RKO (cell line): ENCODE results near the gene RNF152.

Experiments
- DNase-seq: peaks from one replicate; pipeline ENCODE4 v3.0.0-alpha.2; 2016; ENCODE audit warnings: low spot score

RNF152 gene, protein sequence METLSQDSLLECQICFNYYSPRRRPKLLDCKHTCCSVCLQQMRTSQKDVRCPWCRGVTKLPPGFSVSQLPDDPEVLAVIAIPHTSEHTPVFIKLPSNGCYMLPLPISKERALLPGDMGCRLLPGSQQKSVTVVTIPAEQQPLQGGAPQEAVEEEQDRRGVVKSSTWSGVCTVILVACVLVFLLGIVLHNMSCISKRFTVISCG

DNA sequence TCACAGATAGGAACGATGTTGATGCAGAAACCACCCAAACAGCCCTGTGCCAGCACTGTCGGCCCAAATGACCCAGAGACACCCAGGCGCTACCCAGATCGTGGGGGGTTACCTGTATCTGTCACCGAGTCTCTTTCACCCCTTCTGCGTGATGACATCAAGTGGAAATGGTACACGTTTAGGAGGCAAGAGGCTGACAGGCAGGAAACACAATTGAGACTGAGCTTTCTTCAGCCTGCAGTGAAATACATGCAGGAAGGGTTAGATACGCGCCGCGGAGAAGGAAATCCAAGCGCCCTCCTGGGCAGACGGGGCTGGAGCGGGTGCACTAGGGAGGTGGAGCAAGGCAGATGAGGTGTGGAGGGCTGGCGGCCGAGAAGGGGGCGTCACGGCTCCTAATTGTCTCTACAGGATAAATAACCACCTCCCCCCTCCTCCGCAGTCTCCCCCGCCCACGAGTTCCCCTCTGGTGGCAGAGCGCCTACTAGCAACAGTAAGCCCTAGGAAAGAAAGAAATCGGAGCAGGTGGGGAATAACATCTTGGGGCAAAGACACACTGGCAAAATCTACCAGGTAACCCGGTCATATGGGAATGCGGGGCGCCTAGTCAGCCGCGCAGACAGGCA lies at the start of gene RNF152:
Gene RNF152 (minus strand): TSS at position 325 of the 626 bp plus-strand sequence. CDS start 76,544 bp downstream, outside the sequence.
- DNase-seq, result no peak

DNA sequence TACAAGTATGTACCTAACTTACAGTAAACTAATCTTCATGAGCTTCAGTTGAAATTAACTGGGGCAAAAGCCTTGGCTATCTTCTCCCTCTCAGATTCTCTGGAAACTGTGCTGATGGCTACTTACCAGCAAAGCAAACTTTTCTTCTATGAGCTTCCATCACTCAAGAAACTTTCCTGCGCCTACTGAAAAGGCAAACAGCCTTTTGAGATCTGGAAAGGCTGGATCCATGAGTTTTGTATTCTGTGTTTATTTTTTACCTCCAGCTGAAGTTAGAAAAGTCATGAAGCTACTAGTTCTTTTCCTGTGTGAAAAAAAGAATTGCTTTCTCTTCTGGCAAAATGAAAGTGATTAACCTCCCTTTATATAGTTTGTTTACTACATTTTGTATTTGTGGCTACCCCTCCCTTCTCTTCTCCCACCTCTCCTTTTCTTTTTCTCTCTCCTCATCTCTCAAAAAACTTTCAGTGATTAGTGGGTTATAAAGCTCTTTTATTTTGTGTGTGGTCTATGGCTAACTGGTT lies 49.2 kb upstream of the RNF152 start:
- no peak for DNase-seq

DNA sequence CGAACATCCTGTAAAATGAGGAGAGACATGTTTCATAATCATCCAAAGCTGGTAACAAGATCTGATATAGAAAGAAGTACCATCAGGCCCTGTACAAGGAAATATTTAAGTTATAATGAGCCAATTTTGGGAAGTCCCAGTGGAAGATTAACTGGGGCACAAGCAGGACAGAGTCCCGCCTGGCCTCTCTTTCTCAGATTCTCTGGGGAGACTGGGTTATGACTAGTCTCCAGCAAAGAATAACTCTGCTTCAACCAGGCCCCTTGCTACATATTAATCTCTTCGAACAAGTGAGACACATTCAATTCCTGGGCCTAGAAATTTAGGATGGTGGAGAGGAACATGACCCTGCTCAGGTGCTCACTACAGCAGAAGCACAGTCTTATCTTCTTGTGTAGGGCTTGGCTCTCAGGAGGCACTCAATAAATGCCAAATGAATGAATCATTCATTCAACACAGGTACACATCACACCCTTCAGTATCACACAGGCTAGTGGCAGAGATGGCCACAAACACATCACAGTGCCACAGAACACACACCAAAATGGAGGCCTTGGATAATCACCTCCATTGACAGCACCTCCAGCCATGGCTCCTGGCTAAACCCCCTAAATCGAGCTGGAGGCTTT lies 46.4 kb upstream of the RNF152 start:
- DNase-seq, result no peak

DNA sequence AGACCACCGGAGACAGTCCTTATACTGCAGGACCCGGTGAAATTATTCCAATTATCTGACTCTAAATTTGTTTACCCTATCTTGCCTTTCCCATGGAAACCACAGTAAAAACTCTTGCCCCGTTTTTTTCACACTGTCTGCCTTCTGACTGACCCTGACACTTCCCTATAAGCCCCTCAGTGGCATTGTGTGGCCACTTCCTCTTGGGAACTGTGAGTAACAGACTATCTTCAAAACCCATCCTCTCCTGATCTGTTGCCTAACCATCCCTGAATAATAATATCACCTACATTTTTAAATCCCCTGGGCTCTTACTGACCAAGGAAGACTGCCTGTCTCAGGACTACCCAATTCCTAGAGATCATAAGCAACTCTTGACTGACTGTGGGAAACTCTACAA lies 42.6 kb upstream of the RNF152 start:
- DNase-seq, result no peak

DNA sequence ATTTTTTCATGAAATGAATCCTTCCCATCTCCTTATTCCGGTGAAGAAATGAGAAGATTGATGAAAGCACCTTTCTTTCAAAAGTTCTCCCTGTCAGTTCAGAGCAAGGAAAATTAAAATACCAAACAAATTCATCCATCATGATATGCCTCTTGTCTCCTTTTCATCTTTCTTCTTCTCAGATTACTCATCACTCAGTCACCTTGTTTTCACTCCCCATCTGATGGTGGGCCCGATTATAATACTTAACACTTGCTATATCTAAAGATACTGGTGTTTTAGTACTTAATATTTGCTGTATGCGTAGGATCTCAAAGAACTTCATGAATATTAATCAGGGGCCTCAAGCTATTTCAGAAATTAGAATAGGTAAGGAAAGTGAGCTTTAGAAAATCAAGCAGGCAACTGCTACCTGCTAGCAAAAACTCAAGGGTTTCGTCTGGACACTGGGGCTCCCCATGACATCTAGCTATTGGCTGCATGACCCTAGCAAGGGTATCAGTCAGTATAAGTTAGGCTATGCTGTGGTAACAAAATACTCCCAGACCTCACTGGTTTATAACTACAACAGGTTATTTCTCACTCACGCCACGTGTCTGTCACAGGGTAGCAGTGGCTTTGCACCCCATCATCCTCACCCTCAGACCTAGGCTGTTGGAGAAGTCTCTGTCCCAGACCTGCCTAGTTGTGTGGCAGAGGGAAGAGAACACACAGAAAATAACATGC lies 39.0 kb upstream of the RNF152 start:
- no peak for DNase-seq

DNA sequence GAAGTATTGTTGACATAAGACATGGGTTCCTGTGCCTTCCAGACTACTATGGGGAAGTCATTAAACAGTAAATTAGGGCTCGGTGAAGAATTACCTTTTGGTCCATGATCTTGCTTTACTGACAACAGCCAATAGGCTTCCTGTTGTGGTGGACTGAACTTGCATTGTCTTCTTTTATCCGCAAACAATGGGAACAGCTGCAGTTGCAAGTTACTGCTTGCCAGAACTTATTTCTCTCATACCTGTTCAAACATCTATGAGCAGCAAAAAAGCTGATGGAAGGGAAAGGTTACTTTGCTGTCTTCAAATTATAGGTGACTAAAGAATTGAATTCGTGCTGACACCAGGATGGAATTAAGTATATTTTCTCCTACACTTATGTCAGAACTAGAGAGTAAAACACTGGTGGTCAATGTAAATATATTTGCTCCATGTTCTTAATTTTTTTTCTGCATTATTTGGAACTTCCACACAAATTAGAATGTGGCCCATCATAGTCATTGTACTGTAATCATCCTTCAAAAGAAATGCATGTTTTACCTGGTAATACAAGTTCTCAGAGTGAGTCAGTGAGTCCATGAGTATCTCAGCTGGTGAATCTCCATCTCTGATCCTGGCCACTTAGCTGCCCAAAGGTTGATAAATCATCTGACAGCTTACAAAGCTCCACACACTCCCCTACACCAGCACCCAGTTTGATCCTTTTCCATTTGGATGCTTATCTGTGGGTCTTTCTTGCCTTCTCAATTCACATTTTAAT lies 37.3 kb upstream of the RNF152 start:
- DNase-seq, result no peak

DNA sequence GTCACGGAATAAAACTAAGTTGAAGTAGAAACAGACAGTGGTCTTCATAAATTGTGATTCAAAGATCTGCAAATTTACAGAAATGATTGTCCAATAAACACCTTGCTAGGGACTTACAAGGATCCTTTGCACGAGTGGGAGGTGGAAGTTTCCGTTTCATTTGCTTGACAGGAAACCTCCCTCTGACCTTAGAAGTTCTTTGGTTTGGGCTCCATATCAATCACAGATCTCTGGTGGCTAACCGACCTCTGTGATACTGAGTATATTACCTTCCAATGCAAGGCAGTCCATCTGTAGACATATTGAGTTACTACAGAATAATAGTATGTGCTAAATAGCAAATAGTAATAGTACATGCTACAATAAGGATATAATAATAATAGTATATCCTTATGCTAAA lies 33.7 kb upstream of the RNF152 start:
- no peak for DNase-seq

DNA sequence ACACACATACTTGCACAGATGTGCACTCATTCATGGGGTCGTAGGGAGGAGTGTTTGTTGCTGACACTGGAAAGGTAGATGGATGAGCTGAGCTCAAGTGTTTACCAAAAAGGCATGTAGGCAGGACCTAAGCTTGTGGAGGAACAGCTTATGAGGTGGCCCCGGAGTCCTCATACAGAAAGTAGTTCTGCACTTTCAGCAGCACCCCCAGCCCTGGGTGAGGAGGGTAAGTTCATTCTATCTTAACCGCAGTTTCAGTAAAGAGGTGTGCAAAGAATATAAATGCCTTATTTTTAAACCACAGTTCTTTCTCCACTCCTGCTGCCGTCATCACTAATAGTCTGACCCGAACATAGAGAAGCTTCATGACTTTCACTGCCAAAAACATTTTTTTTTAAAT lies 31.7 kb upstream of the RNF152 start:
- DNase-seq, result no peak

DNA sequence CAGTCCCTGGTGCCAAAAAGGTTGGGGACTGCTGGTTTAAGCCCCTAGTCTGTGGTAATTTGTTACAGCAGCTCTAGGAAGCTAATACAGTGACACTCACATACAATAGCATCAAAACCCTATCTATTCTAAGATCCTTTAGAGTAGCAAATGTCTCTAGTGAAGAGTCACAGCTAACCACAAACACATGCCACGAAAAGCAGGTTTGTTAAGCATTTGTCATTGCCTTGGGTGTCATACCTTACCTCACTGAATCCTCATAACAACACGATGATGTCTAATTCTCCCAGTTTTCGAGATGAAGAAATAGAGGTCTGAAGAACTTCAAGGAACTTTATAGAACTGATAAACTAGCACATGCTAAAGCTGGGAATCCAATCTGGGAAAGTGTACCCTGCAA lies 29.6 kb upstream of the RNF152 start:
- DNase-seq, result peak; percentile 12

DNA sequence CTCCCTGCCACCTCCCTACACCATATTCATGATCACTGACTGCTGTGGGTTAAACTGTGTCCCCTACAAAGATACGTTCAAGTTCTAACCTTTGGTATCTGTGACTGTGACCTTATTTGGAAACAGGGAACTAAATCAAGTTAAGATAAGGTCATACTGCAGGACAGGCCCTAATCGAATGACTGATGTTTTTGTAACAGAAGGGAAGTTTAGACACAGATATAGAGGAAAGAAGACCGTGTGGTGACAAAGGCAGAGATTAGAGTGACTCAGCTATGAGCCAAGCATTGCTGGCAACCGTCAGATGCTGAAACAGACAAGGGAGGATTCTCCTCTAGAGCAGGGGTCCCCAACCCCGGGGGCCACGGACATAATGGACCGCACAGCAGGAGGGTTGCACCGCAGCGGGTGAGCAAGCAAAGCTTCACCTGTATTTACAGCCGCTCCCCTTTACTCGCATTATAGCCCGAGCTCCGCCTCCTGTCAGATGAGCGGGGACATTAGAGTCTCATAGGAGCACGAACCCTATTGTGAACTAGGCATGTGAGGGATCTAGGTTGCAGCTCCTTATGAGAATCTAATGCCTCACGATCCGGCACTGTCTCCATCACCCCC lies 28.9 kb upstream of the RNF152 start:
- no peak for DNase-seq

DNA sequence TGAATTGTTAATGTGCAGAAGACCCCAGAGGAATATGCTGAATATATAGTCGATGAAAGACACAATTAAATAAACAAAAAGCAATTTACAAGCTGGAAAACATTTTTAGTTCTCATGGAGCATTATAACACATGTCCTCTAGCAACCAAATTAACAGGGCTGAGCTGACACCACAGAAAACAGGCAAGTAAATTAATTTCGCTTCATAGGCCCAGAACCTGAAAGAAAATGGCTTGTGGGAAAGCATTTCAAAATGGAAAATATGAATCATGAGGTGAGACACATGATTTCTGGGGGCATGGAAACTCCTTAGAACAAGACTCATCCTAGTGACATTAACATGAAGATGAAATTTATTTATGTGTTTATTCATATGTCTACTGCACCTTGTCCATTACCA lies 25.0 kb upstream of the RNF152 start:
- DNase-seq, result peak; percentile 22

DNA sequence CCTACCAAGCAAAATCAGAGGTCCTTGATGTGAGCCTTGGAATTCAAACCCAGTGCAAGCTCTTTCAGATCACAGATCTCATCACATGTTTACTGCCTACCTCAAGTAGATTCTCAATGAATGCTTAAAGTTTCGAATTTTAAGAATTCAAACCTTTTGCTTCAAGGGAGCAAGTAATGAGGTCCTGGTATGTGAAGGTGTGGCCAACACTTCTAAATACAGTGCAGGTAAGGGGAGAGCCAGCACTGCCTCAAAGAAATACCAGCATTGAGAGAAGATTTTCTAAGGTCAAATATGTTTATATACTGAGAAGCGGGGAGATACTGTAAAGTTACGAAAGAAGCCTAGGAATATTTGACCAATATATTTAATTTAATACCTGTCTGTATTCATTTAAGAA lies 19.7 kb upstream of the RNF152 start:
- DNase-seq, result no peak

DNA sequence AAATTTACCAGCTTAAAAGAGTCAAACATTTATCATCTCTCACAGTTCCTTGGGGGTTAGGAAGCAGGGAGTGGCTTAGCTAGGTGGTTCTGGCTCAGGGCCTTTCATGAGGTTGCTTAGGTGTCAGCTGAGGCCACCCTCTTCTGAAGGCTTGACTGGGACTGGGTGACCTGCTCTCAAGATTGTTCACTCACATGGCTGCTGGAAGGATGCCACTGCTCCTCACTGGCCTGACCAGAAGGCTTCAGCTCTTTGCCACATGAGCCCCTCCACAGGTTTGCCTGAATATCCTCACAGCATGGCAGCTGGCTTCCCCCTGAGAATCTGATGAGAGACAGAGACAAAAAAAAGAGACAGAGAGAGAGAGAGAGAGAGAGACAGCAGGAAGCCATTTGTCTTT lies 17.3 kb upstream of the RNF152 start:
- DNase-seq, result no peak

DNA sequence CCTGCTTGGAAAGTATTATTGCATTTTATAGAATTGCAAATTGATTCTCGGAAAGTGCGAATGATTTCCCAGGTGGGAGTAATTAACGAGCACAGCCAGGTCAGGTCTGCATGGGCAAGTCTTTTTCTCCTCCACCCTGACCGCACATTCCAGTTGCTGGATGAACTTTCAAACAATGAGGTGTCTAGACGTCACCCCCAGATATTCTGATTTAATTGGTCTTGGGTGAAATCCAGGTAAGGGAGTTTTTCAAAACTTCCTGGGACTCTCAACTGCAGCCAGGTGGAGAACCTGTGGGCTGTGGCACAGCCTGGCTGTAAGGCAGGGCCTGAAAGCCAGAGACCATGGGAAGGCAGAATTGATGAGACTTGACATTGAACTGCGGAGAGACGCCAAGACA lies 15.9 kb upstream of the RNF152 start:
- no peak for DNase-seq

DNA sequence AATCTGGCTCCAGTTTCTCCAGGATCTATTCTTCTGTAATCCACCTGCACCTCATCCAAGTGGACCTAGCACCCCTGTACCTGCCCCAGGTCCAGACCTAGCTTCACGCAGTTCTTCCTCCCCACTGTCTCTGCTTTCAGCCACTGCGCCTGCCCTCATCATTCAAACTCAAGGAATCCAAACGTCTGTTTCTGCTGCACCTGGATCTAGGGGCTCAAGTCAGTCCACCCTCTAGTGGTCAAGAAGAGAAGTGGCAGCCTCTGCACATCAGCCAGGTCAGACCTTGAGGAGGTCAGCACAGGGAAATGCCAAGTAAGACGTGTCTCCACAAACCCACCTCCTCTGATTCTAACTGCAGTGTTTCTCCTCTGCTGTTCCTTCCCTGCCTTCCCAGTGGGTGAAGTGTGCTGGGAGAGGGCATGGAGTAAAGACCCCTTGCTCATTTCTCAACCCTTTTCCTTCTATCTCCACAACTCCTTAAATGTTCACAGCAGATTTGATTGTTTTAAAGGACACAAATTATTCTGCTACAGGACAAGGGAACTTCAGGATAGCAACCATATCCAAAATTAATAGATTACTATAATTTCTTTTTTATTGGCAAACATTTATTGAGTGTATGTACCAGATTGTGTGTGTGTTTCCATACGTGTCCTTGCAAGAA lies 8.6 kb upstream of the RNF152 start:
- DNase-seq, result peak; percentile 75

DNA sequence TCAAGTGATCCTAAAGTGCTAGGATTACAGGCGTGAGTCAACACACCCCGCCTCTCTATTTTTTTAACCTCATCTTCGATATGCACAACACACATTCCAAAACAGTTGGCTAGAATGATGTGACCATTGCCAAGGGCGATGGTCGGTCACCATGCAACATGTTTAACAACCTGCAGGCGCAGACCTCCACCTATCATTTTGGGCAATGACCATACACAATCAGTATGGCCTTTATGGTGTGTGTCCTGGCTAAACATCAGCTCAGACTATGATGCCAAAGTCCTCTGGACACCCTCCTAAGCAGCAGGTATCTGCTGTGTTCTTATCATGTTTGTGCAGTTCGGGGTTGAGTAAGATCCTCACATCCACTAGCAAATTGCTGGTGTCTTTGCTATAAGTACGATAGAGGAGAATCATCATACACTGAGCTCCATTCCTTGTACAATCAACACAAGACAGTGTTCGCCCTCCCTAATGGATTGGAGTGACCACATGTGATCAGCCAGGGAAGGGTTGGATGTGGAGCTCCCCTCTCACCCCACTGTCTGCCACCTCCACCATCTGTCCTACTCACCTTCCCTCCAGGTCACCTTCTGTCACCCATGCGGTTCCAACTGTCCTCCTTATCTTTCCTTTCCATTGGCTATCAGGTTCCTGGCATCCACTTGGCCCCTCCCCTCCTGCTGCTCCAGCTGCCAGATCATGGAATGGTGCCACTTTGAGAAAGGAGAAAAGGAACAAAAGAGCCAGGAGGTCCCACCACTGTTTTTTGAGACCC lies 7.9 kb upstream of the RNF152 start:
- DNase-seq, result no peak

DNA sequence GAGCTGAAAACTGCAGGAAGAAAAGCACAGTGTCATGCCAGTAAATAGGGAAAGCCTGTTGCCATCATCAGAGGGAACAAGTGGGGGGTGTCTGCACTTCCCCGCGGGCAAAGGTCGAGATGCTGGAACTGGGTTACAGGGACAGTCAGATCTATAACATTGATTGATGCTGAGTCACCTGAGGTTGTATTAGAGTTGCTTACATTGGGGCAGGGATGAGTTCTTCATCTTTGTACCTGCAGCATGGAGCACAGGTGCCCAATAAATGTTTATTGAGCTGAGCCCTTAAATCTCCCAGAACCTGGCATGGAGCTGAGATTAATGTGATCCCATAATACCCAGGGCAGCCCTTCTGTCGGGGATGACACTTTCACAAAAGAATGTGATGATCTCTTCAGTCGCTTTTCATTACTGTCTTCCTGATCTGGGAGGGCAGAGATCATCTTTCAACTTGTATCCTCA lies 5.9 kb upstream of the RNF152 start:
- no peak for DNase-seq

DNA sequence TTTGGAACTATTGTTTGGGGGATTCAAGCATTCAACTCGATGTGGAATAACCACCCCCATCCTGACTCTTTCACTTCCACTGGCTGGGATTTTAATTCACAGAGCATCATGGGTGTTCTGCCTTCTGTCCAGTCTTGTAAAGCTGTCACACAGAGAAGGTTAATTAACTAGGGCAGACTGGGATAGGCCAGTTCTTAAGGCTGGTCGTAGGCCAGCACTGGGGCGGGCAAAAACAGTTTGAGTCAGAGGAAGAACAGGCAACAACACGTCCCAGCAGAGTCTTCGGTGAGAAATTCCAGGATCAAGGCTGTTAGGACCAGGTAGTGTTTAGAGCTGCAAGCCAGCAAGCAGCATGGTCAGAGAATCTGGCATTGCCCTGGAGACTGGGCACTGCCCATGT lies 4.0 kb upstream of the RNF152 start:
- peak; percentile 15 for DNase-seq

DNA sequence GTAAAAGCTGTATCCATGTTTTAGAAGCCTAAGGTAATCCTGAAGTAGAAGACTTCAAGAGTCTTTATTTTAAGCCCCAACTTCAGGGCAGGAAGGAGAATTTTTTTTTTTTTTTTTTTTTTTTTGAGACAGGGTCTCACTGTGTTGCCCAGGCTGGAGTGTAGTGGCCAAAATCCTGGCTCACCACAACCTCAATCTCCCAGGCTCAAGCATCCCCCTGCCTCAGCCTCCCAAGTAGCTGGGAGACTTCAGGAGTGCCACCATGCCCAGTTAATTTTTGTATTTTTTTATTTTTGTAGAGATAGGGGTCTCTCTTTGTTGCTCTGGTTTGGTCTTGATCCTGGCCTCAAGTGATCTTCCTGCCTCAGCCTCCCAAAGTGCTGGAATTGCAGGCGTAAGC lies 3.3 kb upstream of the RNF152 start:
- DNase-seq, result no peak
